Natural killer cell (primary cell): ENCODE measurements around the gene LSM4. TPM values are rescaled to one million over a fixed set of nuclear protein-coding genes. Genes with fewer than 3 reads are reported as not detected.

Experiments
- ATAC-seq, 3 donors: fragments of 150-1000 bp in 2 of 3; fragments of 200-7000 bp in 1 of 3; cut with Tn5 transposase; 1 replicate in 1 of 3; 2 replicates in 2 of 3; pipeline ENCODE4 v1.10.0; 2021; ENCODE audit warnings: mild to moderate bottlenecking in 2 of 3, moderate library complexity in 2 of 3
- DNase-seq, 2 donors: peaks; one replicate each; pipeline versions ENCODE4 v3.0.0 to v3.0.0-alpha.2; 2013 to 2021; ENCODE audit warnings: mixed read lengths in 1 of 2
- H3K27ac ChIP-seq: one replicate; pipeline ENCODE4 v1.5.1; 2013; ENCODE audit warnings: mild to moderate bottlenecking, low read length
- H3K27me3 ChIP-seq: one replicate; pipeline ENCODE4 v1.6.1; 2013; ENCODE audit warnings: low read length; ENCODE audit not compliant: control insufficient read depth, insufficient read depth
- H3K36me3 ChIP-seq: one replicate; pipeline ENCODE4 v1.6.1; 2013; ENCODE audit warnings: low read length; ENCODE audit not compliant: control insufficient read depth, insufficient read depth
- H3K4me1 ChIP-seq: one replicate; pipeline ENCODE4 v1.6.1; 2013; ENCODE audit warnings: low read length; ENCODE audit not compliant: control insufficient read depth, insufficient read depth
- H3K4me3 ChIP-seq: one replicate; pipeline ENCODE4 v1.5.1; 2013; ENCODE audit warnings: low read length
- H3K9me3 ChIP-seq: one replicate; pipeline ENCODE4 v1.6.1; 2013; ENCODE audit warnings: low read length; ENCODE audit not compliant: control insufficient read depth, insufficient read depth
- H3K27ac Mint-ChIP-seq, 2 donors: one replicate each; pipeline ENCODE4 v1.8.0; 2022; ENCODE audit warnings: mild to moderate bottlenecking in 2 of 2, mixed read lengths in 2 of 2, moderate library complexity in 1 of 2
- H3K27me3 Mint-ChIP-seq, 2 donors: one replicate each; pipeline ENCODE4 v1.8.0; 2022; ENCODE audit warnings: low read depth in 2 of 2, mixed read lengths in 2 of 2
- H3K36me3 Mint-ChIP-seq: one replicate; pipeline ENCODE4 v1.8.0; 2022; ENCODE audit warnings: mixed read lengths
- H3K4me1 Mint-ChIP-seq, 2 donors: one replicate each; pipeline ENCODE4 v1.8.0; 2022; ENCODE audit warnings: mixed read lengths in 2 of 2
- H3K4me3 Mint-ChIP-seq: one replicate; pipeline ENCODE4 v1.8.0; 2022; ENCODE audit warnings: mild to moderate bottlenecking, moderate library complexity, mixed read lengths
- H3K9me3 Mint-ChIP-seq, 2 donors: one replicate each; pipeline ENCODE4 v1.8.0; 2022; ENCODE audit warnings: mixed read lengths in 2 of 2
- whole genome bisulfite sequencing: methylation state at CpG from one replicate; pipeline ENCODE4 v1.1.7; 2013; ENCODE audit warnings: missing lambda C conversion rate; ENCODE audit not compliant: insufficient coverage; 5-methylcytosine and 5-hydroxymethylcytosine counted together
- intact Hi-C: fragments of 100-400 bp; cut with micrococcal nuclease; formaldehyde crosslinking; loops from one replicate; pipeline ENCODE4 v1.14.2; 2022
- total RNA-seq, 4 donors: library from RNA; stranded (reverse); fragments of 120-200 nt in 1 of 4; gene quantifications; one replicate each; pipeline versions ENCODE4 v1.2.3 to v1.2.4, GENCODE V29; 2013 to 2022
- TF ChIP-seq, protein P1 (sequence below): fragments of 200-600 bp; IDR thresholded peaks from one replicate; pipeline ENCODE4 v1.8.0; 2022; ENCODE audit warnings: antibody characterized with exemption

The LSM4 gene
- total RNA-seq, 3 donors from 2014 or later (not counting 1 experiment from before 2014, with no cell fraction given): 42.4 to 60.8 (median 44.8) TPM

DNA sequence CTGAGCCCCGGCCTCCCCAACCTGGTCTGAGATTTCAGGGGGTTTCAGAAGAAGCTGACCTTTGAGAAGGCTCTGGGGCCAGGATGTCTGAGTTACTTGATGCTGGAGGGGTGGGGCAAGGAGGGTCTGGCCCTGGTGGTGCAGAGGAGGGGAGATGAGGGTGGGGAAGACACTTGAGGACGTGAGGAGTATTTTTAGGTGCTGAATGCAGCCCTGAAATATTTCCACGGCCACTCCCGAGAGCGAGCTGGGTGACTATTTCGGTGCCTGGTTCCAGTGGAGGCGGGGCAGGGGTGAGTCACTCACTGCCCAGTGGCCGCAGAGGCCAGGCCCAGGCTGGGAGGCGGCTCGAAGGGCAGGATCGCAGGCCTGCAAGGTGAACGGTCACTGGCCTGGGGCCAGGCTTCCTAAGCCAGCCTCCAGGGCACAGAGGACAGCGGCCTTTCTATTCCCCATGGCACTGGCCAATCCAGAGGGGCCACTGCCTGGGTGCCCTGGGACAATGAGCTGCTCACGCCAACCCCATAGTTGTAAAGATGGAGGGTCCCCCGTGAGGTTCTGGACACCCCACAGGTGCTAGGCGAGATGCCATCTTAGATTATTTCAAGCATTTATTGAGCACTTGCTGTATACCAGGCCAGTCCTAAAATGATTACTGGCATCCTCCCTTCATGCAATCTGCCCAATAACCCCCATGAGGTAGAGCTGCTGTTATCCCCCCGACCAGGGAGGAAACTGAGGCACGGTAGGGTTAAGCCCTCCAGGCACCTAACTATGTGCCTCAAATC, 21.8 kb downstream of the LSM4 start:
- no peaks in the 10 kb centered on the region for H3K9me3 ChIP-seq
- peak overlapping the region; percentile 99 for H3K27ac ChIP-seq
- TF ChIP-seq, protein P1, sequence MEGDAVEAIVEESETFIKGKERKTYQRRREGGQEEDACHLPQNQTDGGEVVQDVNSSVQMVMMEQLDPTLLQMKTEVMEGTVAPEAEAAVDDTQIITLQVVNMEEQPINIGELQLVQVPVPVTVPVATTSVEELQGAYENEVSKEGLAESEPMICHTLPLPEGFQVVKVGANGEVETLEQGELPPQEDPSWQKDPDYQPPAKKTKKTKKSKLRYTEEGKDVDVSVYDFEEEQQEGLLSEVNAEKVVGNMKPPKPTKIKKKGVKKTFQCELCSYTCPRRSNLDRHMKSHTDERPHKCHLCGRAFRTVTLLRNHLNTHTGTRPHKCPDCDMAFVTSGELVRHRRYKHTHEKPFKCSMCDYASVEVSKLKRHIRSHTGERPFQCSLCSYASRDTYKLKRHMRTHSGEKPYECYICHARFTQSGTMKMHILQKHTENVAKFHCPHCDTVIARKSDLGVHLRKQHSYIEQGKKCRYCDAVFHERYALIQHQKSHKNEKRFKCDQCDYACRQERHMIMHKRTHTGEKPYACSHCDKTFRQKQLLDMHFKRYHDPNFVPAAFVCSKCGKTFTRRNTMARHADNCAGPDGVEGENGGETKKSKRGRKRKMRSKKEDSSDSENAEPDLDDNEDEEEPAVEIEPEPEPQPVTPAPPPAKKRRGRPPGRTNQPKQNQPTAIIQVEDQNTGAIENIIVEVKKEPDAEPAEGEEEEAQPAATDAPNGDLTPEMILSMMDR: no peak
- intact Hi-C loops: no loop called here
- H3K4me3 Mint-ChIP-seq: peak overlapping the region; percentile 45
- H3K27me3 ChIP-seq: no peaks in the 10 kb centered on the region
- no peaks in the 10 kb centered on the region for H3K36me3 Mint-ChIP-seq
- peak overlapping the region; percentile 49 to 74 for H3K27ac Mint-ChIP-seq
- H3K27me3 Mint-ChIP-seq: no peaks in the 10 kb centered on the region
- H3K4me3 ChIP-seq: no peak overlapping the region
- 88% methylated on average over 18 of the region's 18 CpGs for WGBS
- peaks cover 21 to 23% of the 10 kb centered on the region in 2 donors for H3K4me1 Mint-ChIP-seq
- H3K9me3 Mint-ChIP-seq: no peaks in the 10 kb centered on the region
- ATAC-seq: no peak
- peaks cover 2% of the 10 kb centered on the region for H3K36me3 ChIP-seq
- no peak for DNase-seq
- H3K4me1 ChIP-seq: peaks cover 51% of the 10 kb centered on the region

GRCh38 chr19:18299654-18300053, 23.2 kb downstream of the LSM4 start:
- H3K36me3 ChIP-seq: no peaks in the 10 kb centered on the region
- no peaks in the 10 kb centered on the region for H3K9me3 ChIP-seq
- intact Hi-C loops: no loop called here
- no peaks in the 10 kb centered on the region for H3K36me3 Mint-ChIP-seq
- ATAC-seq (no peak), DNase-seq (no peak)
- WGBS: 98% methylated on average over 8 of the region's 9 CpGs
- H3K4me3 Mint-ChIP-seq: no peak overlapping the region
- H3K27ac ChIP-seq: no peak overlapping the region
- H3K4me1 ChIP-seq: peaks cover 41% of the 10 kb centered on the region
- no peak overlapping the region for H3K4me3 ChIP-seq
- TF ChIP-seq, protein P1: no peak
- no peak overlapping the region for H3K27ac Mint-ChIP-seq
- H3K4me1 Mint-ChIP-seq: peaks cover 22 to 24% of the 10 kb centered on the region in 2 donors
- H3K27me3 ChIP-seq: no peaks in the 10 kb centered on the region
- H3K27me3 Mint-ChIP-seq: no peaks in the 10 kb centered on the region
- H3K9me3 Mint-ChIP-seq: no peaks in the 10 kb centered on the region

GRCh38 chr19:18298601-18299000, 24.3 kb downstream of the LSM4 start:
- Mint-ChIP-seq H3K27me3 (no peaks in the 10 kb centered on the region), H3K4me3 (no peak overlapping the region), H3K36me3 (no peaks in the 10 kb centered on the region), H3K4me1 (peaks cover 19 to 24% of the 10 kb centered on the region in 2 donors), H3K9me3 (no peaks in the 10 kb centered on the region), H3K27ac (no peak overlapping the region)
- no peaks in the 10 kb centered on the region for H3K9me3 ChIP-seq
- intact Hi-C loops: no loop called here
- no peak overlapping the region for H3K27ac ChIP-seq
- H3K4me1 ChIP-seq: peaks cover 41% of the 10 kb centered on the region
- ATAC-seq (no peak), DNase-seq (no peak)
- no peaks in the 10 kb centered on the region for H3K36me3 ChIP-seq
- TF ChIP-seq, protein P1: no peak
- WGBS: 86% methylated on average over 3 of the region's 6 CpGs
- no peak overlapping the region for H3K4me3 ChIP-seq
- H3K27me3 ChIP-seq: no peaks in the 10 kb centered on the region

DNA sequence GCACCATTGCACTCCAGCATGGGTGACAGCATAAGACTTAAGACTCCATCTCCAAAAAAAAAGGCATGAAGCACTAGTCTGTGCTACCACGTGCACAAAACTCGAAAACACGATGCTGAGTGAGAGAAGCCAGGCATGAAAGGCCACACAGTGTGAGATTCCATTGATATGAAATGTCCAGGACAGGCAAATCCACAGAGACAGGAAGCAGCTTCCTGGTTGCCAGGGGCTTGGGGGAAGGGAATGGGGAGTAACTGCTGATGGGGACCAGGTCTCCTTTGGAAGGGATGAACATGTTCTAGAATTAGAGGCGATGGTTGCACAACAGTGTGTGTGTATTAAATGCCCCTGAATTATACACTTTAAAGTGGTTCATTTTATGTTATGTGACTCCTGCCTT, 25.6 kb downstream of the LSM4 start:
- Mint-ChIP-seq H3K36me3 (no peaks in the 10 kb centered on the region), H3K4me3 (no peak overlapping the region), H3K4me1 (peaks cover 21 to 26% of the 10 kb centered on the region in 2 donors), H3K9me3 (no peaks in the 10 kb centered on the region), H3K27ac (no peak overlapping the region), H3K27me3 (no peaks in the 10 kb centered on the region)
- H3K27me3 ChIP-seq: no peaks in the 10 kb centered on the region
- H3K9me3 ChIP-seq: no peaks in the 10 kb centered on the region
- H3K27ac ChIP-seq: no peak overlapping the region
- no peak for DNase-seq
- WGBS: 93% methylated on average over 3 of the region's 4 CpGs
- TF ChIP-seq, protein P1: no peak
- ATAC-seq: no peak
- no peaks in the 10 kb centered on the region for H3K36me3 ChIP-seq
- H3K4me1 ChIP-seq: peaks cover 41% of the 10 kb centered on the region
- H3K4me3 ChIP-seq: no peak overlapping the region
- intact Hi-C loops: no loop called here
